Measurements from ENCODE around the gene SAMD4A.

DNA sequence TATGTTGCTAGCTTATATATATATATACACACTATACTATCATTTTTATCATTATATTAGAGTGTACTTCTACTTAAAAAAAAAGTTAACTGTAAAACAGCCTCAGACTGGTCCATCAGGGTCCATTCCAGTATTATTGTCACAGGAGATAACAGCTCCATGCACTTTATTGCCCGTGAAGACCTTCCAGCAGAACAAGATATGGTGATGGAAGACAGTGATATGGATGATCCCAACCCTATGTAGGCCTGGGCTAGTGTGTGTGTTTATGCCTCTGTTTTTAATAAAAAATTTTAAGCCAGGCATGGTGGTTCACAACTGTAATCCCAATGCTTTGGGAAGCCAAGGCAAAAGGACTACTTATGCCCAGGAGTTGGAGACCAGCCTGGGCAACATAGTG is 249.5 kb downstream of the SAMD4A start:
- TF ChIP-seq CTCF (conservative IDR thresholded peaks at IDR 0.05; ENCODE audit: low read depth, low read length), result no peak
- no peak for TF ChIP-seq POLR2A (IDR thresholded peaks at IDR 0.05; ENCODE audit: low read depth, low read length)
- no peak for TF ChIP-seq FOS (IDR thresholded peaks at IDR 0.05; ENCODE audit: low read depth, low read length)
- no peak for TF ChIP-seq RFX5 (IDR thresholded peaks at IDR 0.05; ENCODE audit: low read depth, low read length)
- TF ChIP-seq RAD21 (IDR thresholded peaks at IDR 0.05; ENCODE audit: low read length), result no peak
- no peak for TF ChIP-seq MAFK (IDR thresholded peaks at IDR 0.05; ENCODE audit: low read depth, low read length)
- TF ChIP-seq MAZ (IDR thresholded peaks at IDR 0.05; ENCODE audit: borderline replicate concordance, low read depth, low read length), result no peak
- TF ChIP-seq CEBPB (IDR thresholded peaks at IDR 0.05; ENCODE audit: low read depth, low read length), result no peak
- TF ChIP-seq ELK1 (IDR thresholded peaks at IDR 0.05; ENCODE audit: borderline replicate concordance, low read depth, low read length), result no peak
- TF ChIP-seq CHD1 (IDR thresholded peaks at IDR 0.05; ENCODE audit: low read depth, low read length), result no peak
- no peak for TF ChIP-seq SMC3 (IDR thresholded peaks at IDR 0.05; ENCODE audit: low read depth, low read length)
